GM08714 (cell line): ENCODE data around the gene CLEC6A.

Experiments used
- H3K4me3 ChIP-seq: fragments of 200-500 bp; sonication (Bioruptor generic); 2 replicates; pipeline ENCODE4 v1.5.1; 2014; ENCODE audit warnings: mild to moderate bottlenecking, low read length, inconsistent platforms
- ZNF274 ChIP-seq: IDR thresholded peaks from 2 replicates; pipeline ENCODE4 v1.6.1; 2012; ENCODE audit warnings: mild to moderate bottlenecking, low read depth, low read length

The CLEC6A gene

GRCh38 chr12:8513256-8513655, 57.5 kb downstream of the CLEC6A start, which contains the start of gene CLEC4D:
Gene CLEC4D, plus strand, starts transcription at chr12:8513503. Its CDS starts 230 bp downstream, at chr12:8513733.
- no peak within 1 kb of the TSS for H3K4me3 ChIP-seq
- no peak for TF ChIP-seq ZNF274

- TF ChIP-seq ZNF274, result no peak
- no peak overlapping the region for H3K4me3 ChIP-seq
Measured at GRCh38 chr12:8517971-8518370, 62.2 kb downstream of the CLEC6A start.

- TF ChIP-seq ZNF274, result no peak
- H3K4me3 ChIP-seq, result no peak overlapping the region
Measured at GRCh38 chr12:8519171-8519570, 63.4 kb downstream of the CLEC6A start.

- no peak for TF ChIP-seq ZNF274
Measured at GRCh38 chr12:8527250-8528130, 71.7 kb downstream of the CLEC6A start.

More at GRCh38 chr12:8527250-8528130, 71.7 kb downstream of the CLEC6A start:
- H3K4me3 ChIP-seq, result no peak overlapping the region
